Loucy (cell line): ENCODE measurements around the gene SBF2.

ENCODE experiments used
- EZH2phosphoT487 ChIP-seq: fragments of 200-600 bp; IDR thresholded peaks from 2 replicates; pipeline ENCODE4 v1.6.1; 2018; ENCODE audit warnings: antibody characterized with exemption, mild to moderate bottlenecking, moderate library complexity, borderline replicate concordance
- TF ChIP-seq, protein P1 (sequence below): fragments of 200-600 bp; sonication (generic); conservative IDR thresholded peaks from 2 replicates; pipeline ENCODE4 v1.5.1; 2014; ENCODE audit warnings: mild to moderate bottlenecking, antibody characterized with exemption, low read length

DNA sequence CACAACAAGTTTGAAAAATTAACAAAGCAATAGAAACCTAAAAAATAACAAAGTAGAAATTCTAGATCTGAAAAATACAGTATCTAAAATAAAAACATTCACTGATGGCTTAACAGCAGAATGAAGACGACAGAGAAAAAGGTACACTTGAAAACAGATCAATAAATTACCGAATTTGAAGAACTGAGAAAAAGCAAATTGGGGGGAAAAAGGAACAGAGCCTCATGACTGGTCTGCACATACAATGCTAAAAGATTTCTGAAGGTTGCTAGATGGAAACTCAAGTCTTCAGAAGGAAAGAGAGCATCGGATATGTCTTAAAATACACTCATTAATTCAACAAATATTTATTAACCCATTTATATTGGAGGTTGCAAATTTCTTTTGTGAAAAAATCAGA lies 71.6 kb downstream of the SBF2 start:
- TF ChIP-seq, protein P1, sequence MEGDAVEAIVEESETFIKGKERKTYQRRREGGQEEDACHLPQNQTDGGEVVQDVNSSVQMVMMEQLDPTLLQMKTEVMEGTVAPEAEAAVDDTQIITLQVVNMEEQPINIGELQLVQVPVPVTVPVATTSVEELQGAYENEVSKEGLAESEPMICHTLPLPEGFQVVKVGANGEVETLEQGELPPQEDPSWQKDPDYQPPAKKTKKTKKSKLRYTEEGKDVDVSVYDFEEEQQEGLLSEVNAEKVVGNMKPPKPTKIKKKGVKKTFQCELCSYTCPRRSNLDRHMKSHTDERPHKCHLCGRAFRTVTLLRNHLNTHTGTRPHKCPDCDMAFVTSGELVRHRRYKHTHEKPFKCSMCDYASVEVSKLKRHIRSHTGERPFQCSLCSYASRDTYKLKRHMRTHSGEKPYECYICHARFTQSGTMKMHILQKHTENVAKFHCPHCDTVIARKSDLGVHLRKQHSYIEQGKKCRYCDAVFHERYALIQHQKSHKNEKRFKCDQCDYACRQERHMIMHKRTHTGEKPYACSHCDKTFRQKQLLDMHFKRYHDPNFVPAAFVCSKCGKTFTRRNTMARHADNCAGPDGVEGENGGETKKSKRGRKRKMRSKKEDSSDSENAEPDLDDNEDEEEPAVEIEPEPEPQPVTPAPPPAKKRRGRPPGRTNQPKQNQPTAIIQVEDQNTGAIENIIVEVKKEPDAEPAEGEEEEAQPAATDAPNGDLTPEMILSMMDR, result no peak
- no peak for TF ChIP-seq EZH2phosphoT487
